Type B pancreatic cell (in vitro differentiated cells): Measurements from ENCODE around the gene FRK. TPM values are rescaled to one million over a fixed set of nuclear protein-coding genes. Genes with fewer than 3 reads are reported as not detected.
"Not testable (repeated sequence)": the region's sequence is repeated elsewhere in the genome, so short reads cannot be mapped to it uniquely, and the experiment has no call there.

Experiments
- DNase-seq: peaks from one replicate; pipeline ENCODE4 v3.0.0; 2021; ENCODE audit warnings: mixed read lengths; ENCODE audit not compliant: unreplicated experiment; ENCODE audit errors: extremely low spot score
- H3K27ac Mint-ChIP-seq: 2 replicates; pipeline ENCODE4 v1.8.0; 2021; ENCODE audit warnings: mild to moderate bottlenecking, mixed read lengths
- H3K27me3 Mint-ChIP-seq: 2 replicates; pipeline ENCODE4 v1.8.0; 2021; ENCODE audit warnings: mixed read lengths
- H3K36me3 Mint-ChIP-seq: 2 replicates; pipeline ENCODE4 v1.8.0; 2021; ENCODE audit warnings: mixed read lengths
- H3K4me1 Mint-ChIP-seq: one replicate; pipeline ENCODE4 v1.8.0; 2021; ENCODE audit warnings: mixed read lengths; ENCODE audit not compliant: unreplicated experiment
- H3K4me3 Mint-ChIP-seq: 2 replicates; pipeline ENCODE4 v1.8.0; 2021; ENCODE audit warnings: mild to moderate bottlenecking, mixed read lengths
- H3K9me3 Mint-ChIP-seq: 2 replicates; pipeline ENCODE4 v1.8.0; 2021; ENCODE audit warnings: mixed read lengths
- total RNA-seq: library from RNA; stranded (reverse); gene quantifications from 2 replicates; pipeline ENCODE4 v1.2.1, GENCODE V29; 2021; ENCODE audit warnings: low replicate concordance
- TF ChIP-seq, protein P1 (sequence below): fragments of 200-600 bp; sonication (generic); conservative IDR thresholded peaks from 2 replicates; pipeline ENCODE4 v1.5.0; 2021; ENCODE audit warnings: antibody characterized with exemption, mild to moderate bottlenecking

Gene FRK
- total RNA-seq, 1 donor from 2014 or later, result 6.2 TPM

DNA sequence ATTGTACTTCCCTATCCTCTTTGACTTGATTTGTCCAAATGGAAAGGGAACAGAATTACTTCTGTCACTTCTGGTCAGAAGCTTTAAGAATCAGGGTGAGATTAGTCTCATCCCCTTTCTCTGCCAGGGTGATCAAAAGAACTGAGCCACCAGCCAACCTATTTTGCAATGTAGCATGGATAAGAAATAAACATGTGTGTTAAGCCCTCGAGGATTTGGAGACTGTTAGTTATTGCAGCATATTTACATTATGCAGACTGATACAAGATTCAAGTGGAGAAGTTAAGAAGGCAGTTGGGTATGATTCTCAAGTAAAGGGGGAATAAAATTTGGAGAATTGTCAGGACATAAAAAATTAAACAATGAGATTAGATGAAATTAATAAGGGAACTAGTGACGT, 106.0 kb downstream of the FRK start:
- no peak overlapping the region for H3K27ac Mint-ChIP-seq
- peaks cover 4% of the 10 kb centered on the region for H3K36me3 Mint-ChIP-seq

DNA sequence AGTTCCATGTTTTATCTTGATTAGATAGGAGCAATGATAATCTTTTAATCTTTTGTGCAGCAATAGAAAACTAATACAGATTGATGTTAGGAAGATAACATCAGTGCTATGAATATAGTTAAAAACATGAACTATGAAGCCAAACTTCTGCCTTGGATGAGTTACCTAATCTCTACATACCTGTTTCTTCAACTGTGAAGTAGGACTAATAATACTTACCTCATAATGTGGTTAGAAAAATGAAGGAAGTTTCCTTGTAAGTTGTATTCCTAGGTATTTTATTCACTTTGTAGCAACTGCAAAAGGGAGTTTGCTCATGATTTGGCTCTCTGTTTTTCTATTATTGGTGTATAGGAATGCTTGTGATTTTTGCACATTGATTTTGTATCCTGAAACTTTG, 111.9 kb downstream of the FRK start:
- no peak overlapping the region for H3K27ac Mint-ChIP-seq
- no peak for DNase-seq
- H3K9me3 Mint-ChIP-seq, result no peaks in the 10 kb centered on the region
- peaks cover 4% of the 10 kb centered on the region for H3K36me3 Mint-ChIP-seq
- no peaks in the 10 kb centered on the region for H3K4me1 Mint-ChIP-seq
- no peaks in the 10 kb centered on the region for H3K27me3 Mint-ChIP-seq
- H3K4me3 Mint-ChIP-seq, result no peak overlapping the region
- TF ChIP-seq, protein P1, sequence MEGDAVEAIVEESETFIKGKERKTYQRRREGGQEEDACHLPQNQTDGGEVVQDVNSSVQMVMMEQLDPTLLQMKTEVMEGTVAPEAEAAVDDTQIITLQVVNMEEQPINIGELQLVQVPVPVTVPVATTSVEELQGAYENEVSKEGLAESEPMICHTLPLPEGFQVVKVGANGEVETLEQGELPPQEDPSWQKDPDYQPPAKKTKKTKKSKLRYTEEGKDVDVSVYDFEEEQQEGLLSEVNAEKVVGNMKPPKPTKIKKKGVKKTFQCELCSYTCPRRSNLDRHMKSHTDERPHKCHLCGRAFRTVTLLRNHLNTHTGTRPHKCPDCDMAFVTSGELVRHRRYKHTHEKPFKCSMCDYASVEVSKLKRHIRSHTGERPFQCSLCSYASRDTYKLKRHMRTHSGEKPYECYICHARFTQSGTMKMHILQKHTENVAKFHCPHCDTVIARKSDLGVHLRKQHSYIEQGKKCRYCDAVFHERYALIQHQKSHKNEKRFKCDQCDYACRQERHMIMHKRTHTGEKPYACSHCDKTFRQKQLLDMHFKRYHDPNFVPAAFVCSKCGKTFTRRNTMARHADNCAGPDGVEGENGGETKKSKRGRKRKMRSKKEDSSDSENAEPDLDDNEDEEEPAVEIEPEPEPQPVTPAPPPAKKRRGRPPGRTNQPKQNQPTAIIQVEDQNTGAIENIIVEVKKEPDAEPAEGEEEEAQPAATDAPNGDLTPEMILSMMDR, result no peak

More for the DNA sequence above, 106.0 kb downstream of the FRK start:
- Mint-ChIP-seq H3K27me3 (no peaks in the 10 kb centered on the region), H3K4me1 (no peaks in the 10 kb centered on the region), H3K9me3 (no peaks in the 10 kb centered on the region), H3K4me3 (no peak overlapping the region)
- TF ChIP-seq, protein P1, result no peak
- DNase-seq, result no peak

DNA sequence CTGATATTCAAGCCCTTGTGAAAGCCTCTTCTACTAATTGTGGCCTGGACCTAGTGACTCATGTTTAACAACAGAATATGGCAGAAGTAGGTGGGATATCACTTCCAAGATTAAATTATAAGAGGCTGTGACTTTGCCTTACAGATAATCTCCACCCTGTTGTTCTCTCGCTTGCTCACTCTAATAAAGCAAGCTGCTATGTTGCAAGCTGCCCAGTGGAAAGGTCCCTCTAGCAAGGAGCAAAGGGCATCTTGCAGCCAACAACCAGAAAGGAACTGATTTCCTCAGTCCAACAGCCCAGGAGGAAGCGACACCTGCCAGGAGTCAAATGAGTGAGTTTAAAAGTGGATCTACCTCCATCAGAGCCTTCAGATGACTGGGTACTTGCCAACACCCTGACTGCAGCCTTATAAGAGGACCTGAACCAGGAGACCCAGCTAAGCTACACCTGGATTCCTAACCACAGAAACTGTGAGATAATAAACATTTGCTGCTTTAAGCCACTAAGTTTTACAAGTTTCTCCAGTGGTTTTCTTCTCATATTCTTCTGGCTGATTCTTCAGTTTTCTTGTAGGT, 112.6 kb downstream of the FRK start:
- DNase-seq, result no peak
- TF ChIP-seq, protein P1, result no peak
- H3K9me3 Mint-ChIP-seq, result no peaks in the 10 kb centered on the region
- peaks cover 4% of the 10 kb centered on the region for H3K36me3 Mint-ChIP-seq
- H3K27me3 Mint-ChIP-seq, result no peaks in the 10 kb centered on the region
- H3K4me1 Mint-ChIP-seq, result no peaks in the 10 kb centered on the region
- no peak overlapping the region for H3K4me3 Mint-ChIP-seq
- no peak overlapping the region for H3K27ac Mint-ChIP-seq

DNA sequence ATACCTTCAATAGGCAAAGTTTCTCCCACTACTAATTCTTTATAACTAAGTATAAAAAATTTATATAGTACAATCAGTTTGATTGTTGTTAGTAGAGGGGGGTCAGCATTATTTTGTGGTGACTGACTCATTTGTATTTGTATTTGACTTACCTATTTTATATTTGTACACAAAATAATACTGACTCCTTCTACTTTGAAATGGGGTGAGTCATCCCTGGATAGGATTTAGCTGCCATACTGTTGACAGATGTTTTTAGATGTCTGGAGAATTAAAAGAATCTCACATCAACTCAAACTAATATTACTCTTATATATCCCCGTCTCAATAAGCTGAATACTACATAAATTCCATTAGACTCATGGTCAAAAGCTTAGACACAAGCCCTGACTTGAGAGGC, 114.9 kb downstream of the FRK start:
- DNase-seq, result no peak
- Mint-ChIP-seq H3K36me3 (peaks cover 4% of the 10 kb centered on the region), H3K9me3 (no peaks in the 10 kb centered on the region), H3K4me3 (no peak overlapping the region), H3K27me3 (no peaks in the 10 kb centered on the region), H3K27ac (no peak overlapping the region), H3K4me1 (no peaks in the 10 kb centered on the region)
- TF ChIP-seq, protein P1, result no peak

DNA sequence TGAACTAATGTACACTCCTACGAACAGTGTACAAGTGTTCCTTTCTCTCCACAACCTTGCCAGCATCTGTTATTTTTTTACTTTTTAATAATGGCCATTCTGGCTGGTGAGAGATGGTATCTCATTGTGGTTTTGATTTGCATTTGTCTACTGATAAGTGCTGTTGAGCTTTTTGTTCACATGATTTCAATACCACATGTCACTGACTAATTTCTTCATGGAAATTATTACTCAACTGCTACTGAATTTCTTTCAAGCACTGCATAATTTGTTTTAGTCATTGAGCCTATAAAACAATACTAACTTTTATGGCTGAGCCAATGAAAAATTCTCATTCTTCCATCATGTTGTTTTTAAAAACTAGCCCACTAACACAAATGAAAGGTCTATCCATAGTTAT, 115.4 kb downstream of the FRK start:
- Mint-ChIP-seq H3K9me3 (no peaks in the 10 kb centered on the region), H3K36me3 (peaks cover 6% of the 10 kb centered on the region), H3K27ac (no peak overlapping the region), H3K27me3 (no peaks in the 10 kb centered on the region), H3K4me1 (no peaks in the 10 kb centered on the region), H3K4me3 (no peak overlapping the region)
- TF ChIP-seq, protein P1, result no peak
- no peak for DNase-seq

DNA sequence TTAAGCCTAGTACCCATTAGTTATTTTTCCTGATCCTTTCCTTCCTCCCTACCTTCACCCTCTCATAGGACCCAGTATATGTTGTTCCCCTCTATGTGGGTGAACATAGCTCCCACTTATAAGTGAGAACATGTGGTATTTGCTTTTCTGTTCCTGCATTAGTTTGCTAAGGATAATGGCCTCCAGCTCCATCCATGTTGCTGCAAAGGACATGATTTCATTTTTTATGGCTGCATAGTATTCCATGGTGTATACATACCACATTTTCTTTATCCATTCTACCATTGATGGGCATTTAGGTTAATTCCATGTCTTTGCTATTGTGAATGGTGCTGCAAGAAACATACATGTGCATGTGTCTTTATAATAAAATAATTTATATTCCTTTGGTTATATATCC, 115.9 kb downstream of the FRK start:
- not testable (repeated sequence) for H3K4me3 Mint-ChIP-seq, H3K27ac Mint-ChIP-seq, H3K9me3 Mint-ChIP-seq, H3K36me3 Mint-ChIP-seq, DNase-seq, H3K27me3 Mint-ChIP-seq, H3K4me1 Mint-ChIP-seq

DNA sequence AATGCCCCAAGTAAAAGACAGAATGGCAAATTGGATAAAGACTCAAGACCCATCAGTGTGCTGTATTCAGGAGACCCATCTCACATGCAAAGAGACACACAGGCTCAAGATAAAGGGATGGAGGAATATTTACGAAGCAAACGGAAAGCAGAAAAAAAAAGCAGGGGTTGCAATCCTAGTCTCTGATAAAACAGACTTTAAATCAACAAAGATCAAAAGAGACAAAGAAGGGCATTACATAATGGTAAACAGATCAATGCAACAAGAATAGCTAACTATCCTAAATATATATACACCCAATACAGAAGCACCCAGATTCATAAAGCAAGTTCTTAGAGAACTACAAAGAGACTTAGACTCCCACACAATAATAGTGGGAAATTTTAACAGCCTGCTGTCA, 123.2 kb downstream of the FRK start:
- H3K27ac Mint-ChIP-seq, H3K4me1 Mint-ChIP-seq, H3K4me3 Mint-ChIP-seq, H3K9me3 Mint-ChIP-seq, DNase-seq, H3K27me3 Mint-ChIP-seq: not testable (repeated sequence)
- peaks cover 16% of the 10 kb centered on the region for H3K36me3 Mint-ChIP-seq
